Measurements from ENCODE around the gene ARHGEF28. TPM values are rescaled to one million over a fixed set of nuclear protein-coding genes. Genes with fewer than 3 reads are reported as not detected.

The ARHGEF28 gene
- total RNA-seq, 2 experiments from 2014 or later: not detected

GRCh38 chr5:73815631-73816030 is 189.6 kb downstream of the ARHGEF28 start:
- no peak for TF ChIP-seq CTCF (conservative IDR thresholded peaks at IDR 0.05; ENCODE audit: low read length)
- BruUV-seq (replicated peaks): no TSS peak
- H2AFZ ChIP-seq (ENCODE audit: low read length): no peak overlapping the region
- no peaks in the 10 kb centered on the region for H3K9me3 ChIP-seq (ENCODE audit: low read length)
- POLR2A ChIA-PET: interaction anchor here (0.8 to 1.6 kb wide), 2 partner anchors 11 to 12 kb away, joined by 3 read pairs; no protein-coding TSS in a partner anchor
- intact Hi-C loops (cut with micrococcal nuclease; ENCODE audit: unreplicated experiment): no loop called here
- no peaks in the 10 kb centered on the region for H3K4me1 ChIP-seq (ENCODE audit: insufficient read depth, low read length, poor library complexity, severe bottlenecking)
- no peaks in the 10 kb centered on the region for H3K79me2 ChIP-seq (ENCODE audit: insufficient read depth, low read depth, low read length)
- H4K20me1 ChIP-seq (ENCODE audit: insufficient read depth, low read length): no peaks in the 10 kb centered on the region
- CTCF ChIA-PET (ENCODE audit: unreplicated experiment): no interaction called here
- no peaks in the 10 kb centered on the region for H3K36me3 ChIP-seq (ENCODE audit: insufficient read depth, low read length)
- H3K9me2 ChIP-seq (ENCODE audit: insufficient read depth, low read length): no peaks in the 10 kb centered on the region
- no peak overlapping the region for H3K4me2 ChIP-seq (ENCODE audit: low read length)
- no peak for DNase-seq (ENCODE audit: low spot score)
- no peak overlapping the region for H3K4me3 ChIP-seq (ENCODE audit: low read depth, low read length, poor library complexity, severe bottlenecking)
- H3K27ac ChIP-seq (ENCODE audit: low read depth, low read length, poor library complexity, severe bottlenecking): no peak overlapping the region

DNA sequence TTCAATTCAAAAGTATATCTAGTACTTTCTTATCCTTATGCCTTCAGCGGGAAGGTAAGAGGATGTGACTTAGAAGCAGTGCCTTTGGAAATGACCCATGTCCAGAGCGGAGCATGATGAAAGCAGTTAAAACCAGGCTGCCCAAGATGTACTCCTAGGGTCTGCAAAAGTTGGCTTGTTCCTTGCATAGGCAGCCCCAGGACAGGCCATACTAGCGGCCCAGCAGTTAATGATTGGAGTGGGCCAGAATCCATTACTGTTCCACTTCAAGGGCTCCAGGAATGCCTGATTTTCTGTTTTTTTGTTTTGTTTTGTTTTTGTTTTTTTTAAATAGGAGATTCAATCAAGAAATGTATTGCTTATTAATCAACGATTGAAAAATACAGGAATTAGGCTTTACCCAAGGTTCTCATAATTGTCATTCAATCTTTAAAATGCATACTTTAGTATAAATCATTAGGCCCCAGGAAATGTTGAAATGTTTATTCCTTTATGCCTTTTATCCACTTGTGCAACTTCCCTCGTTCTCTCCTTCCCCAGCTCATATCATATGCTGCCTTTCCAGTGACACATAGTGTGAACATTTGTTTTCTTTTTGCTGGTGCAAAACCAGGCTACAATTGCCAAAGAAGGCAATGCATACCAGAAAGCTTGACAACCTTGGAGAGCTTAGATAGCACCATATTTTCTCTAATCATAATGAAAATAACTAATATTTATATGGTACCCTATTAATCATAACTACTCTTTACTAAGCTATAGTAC is 190.8 kb downstream of the ARHGEF28 start:
- Histone ChIP-seq H3K4me2 (ENCODE audit: low read length) (no peak overlapping the region), H3K9me2 (ENCODE audit: insufficient read depth, low read length) (no peaks in the 10 kb centered on the region), H3K4me1 (ENCODE audit: insufficient read depth, low read length, poor library complexity, severe bottlenecking) (no peaks in the 10 kb centered on the region), H3K36me3 (ENCODE audit: insufficient read depth, low read length) (no peaks in the 10 kb centered on the region), H4K20me1 (ENCODE audit: insufficient read depth, low read length) (no peaks in the 10 kb centered on the region), H3K9me3 (ENCODE audit: low read length) (no peaks in the 10 kb centered on the region), H3K79me2 (ENCODE audit: insufficient read depth, low read depth, low read length) (no peaks in the 10 kb centered on the region), H2AFZ (ENCODE audit: low read length) (no peak overlapping the region), H3K27ac (ENCODE audit: low read depth, low read length, poor library complexity, severe bottlenecking) (no peak overlapping the region), H3K4me3 (ENCODE audit: low read depth, low read length, poor library complexity, severe bottlenecking) (no peak overlapping the region)
- DNase-seq (ENCODE audit: low spot score): no peak
- POLR2A ChIA-PET: interaction anchor here (0.6 kb wide), 1 partner anchor 1507 kb away, joined by 3 read pairs; no protein-coding TSS in a partner anchor
- no peak for TF ChIP-seq CTCF (conservative IDR thresholded peaks at IDR 0.05; ENCODE audit: low read length)
- CTCF ChIA-PET (ENCODE audit: unreplicated experiment): no interaction called here
- intact Hi-C loops (cut with micrococcal nuclease; ENCODE audit: unreplicated experiment): no loop called here
- BruUV-seq (replicated peaks): no TSS peak

GRCh38 chr5:73818357-73818756 is 192.4 kb downstream of the ARHGEF28 start:
- Histone ChIP-seq H3K79me2 (ENCODE audit: insufficient read depth, low read depth, low read length) (no peaks in the 10 kb centered on the region), H3K27ac (ENCODE audit: low read depth, low read length, poor library complexity, severe bottlenecking) (no peak overlapping the region), H4K20me1 (ENCODE audit: insufficient read depth, low read length) (no peaks in the 10 kb centered on the region), H3K4me1 (ENCODE audit: insufficient read depth, low read length, poor library complexity, severe bottlenecking) (no peaks in the 10 kb centered on the region), H3K4me2 (ENCODE audit: low read length) (no peak overlapping the region), H2AFZ (ENCODE audit: low read length) (no peak overlapping the region), H3K9me2 (ENCODE audit: insufficient read depth, low read length) (no peaks in the 10 kb centered on the region), H3K36me3 (ENCODE audit: insufficient read depth, low read length) (no peaks in the 10 kb centered on the region), H3K9me3 (ENCODE audit: low read length) (no peaks in the 10 kb centered on the region), H3K4me3 (ENCODE audit: low read depth, low read length, poor library complexity, severe bottlenecking) (no peak overlapping the region)
- ChIA-PET CTCF (ENCODE audit: unreplicated experiment) (no interaction called here), POLR2A (interaction anchor here (0.8 kb wide), 1 partner anchor 10 kb away, joined by 5 read pairs; no protein-coding TSS in a partner anchor)
- intact Hi-C loops (cut with micrococcal nuclease; ENCODE audit: unreplicated experiment): no loop called here
- no peak for TF ChIP-seq CTCF (conservative IDR thresholded peaks at IDR 0.05; ENCODE audit: low read length)
- no peak for TF ChIP-seq EZH2phosphoT487 (IDR thresholded peaks at IDR 0.05; ENCODE audit: borderline replicate concordance, low read depth, low read length)
- no TSS peak for BruUV-seq (replicated peaks)
- DNase-seq (ENCODE audit: low spot score): no peak

Data from OCI-LY7 (cell line).